ENCODE measurements around the gene STRIP2. TPM values are rescaled to one million over a fixed set of nuclear protein-coding genes. Genes with fewer than 3 reads are reported as not detected.
"Not testable (repeated sequence)": the region's sequence is repeated elsewhere in the genome, so short reads cannot be mapped to it uniquely, and the experiment has no call there.

The STRIP2 gene
- total RNA-seq, 1 experiment from 2014 or later, result 10.8 TPM

DNA sequence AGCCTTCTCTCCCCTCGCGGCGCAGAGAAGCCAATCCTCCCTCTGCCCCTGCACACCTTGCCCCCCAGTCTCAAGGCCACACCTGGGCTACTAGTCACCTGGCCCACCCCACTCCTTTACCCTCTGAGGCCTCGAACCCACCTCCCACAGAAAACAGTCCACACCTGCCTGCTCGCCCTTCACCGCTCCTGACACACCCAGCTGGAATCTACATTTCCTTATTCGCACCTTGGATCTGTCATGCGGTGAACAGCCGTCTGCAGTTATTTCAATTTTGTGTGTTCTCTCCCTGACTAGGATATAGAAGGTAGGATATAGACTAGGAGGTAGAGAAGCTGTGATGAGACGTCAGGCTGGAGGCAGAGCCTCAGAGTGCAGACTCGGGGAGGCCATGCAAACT, 97.5 kb downstream of the STRIP2 start:
- ATAC-seq (no peak), DNase-seq (ENCODE audit: low read depth, low spot score) (no peak)
- ChIA-PET RAD21 (ENCODE audit: low non-redundant PET in 1 of 2, low total read pairs in 2 of 2, uncharacterized antibody in 2 of 2, unreplicated experiment in 2 of 2) (no interaction called here), CTCF (no interaction called here), POLR2A (no interaction called here)
- no peaks in the 10 kb centered on the region for H4K20me1 ChIP-seq (ENCODE audit: insufficient read depth)
- H3K79me2 ChIP-seq (ENCODE audit: insufficient read depth, low read length), result no peaks in the 10 kb centered on the region
- no peaks in the 10 kb centered on the region for H3K9me2 ChIP-seq (ENCODE audit: insufficient read depth)
- no peaks in the 10 kb centered on the region for H3K36me3 ChIP-seq (ENCODE audit: control insufficient read depth in 1 of 2, insufficient read depth in 2 of 2, low read length in 2 of 2)
- no peak overlapping the region for H3K4me3 ChIP-seq (replicated peaks in 1 of 2; ENCODE audit: low read depth in 1 of 2, low read length in 2 of 2)
- TF ChIP-seq SIN3A (IDR thresholded peaks at IDR 0.05; ENCODE audit: low read depth) (no peak), YY1 (IDR thresholded peaks at IDR 0.05; ENCODE audit: extremely low read depth, insufficient replicate concordance, low read depth, low read length) (no peak), EZH2phosphoT487 (IDR thresholded peaks at IDR 0.05; ENCODE audit: borderline replicate concordance) (no peak), FOSL1 (IDR thresholded peaks at IDR 0.05; ENCODE audit: low read depth) (no peak), RAD21 (IDR thresholded peaks at IDR 0.05; ENCODE audit: low read depth) (no peak), CEBPB (IDR thresholded peaks at IDR 0.05; ENCODE audit: low read depth) (no peak), SP1 (IDR thresholded peaks at IDR 0.05; ENCODE audit: low read depth) (no peak), JUND (IDR thresholded peaks at IDR 0.05) (no peak), ZFX (IDR thresholded peaks at IDR 0.05) (no peak), EZH2 (IDR thresholded peaks at IDR 0.05) (no peak), ELF1 (IDR thresholded peaks at IDR 0.05; ENCODE audit: borderline replicate concordance, low read depth) (no peak), POLR2A (IDR thresholded peaks at IDR 0.05; ENCODE audit: borderline replicate concordance, extremely low read depth, insufficient read depth, insufficient read length) (no peak), ZNF274 (IDR thresholded peaks at IDR 0.05; ENCODE audit: low read depth, low read length) (no peak)
- TF ChIP-seq, protein P1, sequence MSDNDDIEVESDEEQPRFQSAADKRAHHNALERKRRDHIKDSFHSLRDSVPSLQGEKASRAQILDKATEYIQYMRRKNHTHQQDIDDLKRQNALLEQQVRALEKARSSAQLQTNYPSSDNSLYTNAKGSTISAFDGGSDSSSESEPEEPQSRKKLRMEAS (IDR thresholded peaks at IDR 0.05), result no peak
- H3K9me3 ChIP-seq (ENCODE audit: control insufficient read depth in 1 of 2, insufficient read depth in 1 of 2, low read depth in 1 of 2, low read length in 2 of 2), result no peaks in the 10 kb centered on the region
- H2AFZ ChIP-seq (ENCODE audit: low read depth, low read length, poor library complexity, severe bottlenecking), result no peak overlapping the region
- no peak overlapping the region for H3K9ac ChIP-seq (ENCODE audit: low read length)
- BruUV-seq (replicated peaks), result no TSS peak
- H3K4me1 ChIP-seq (ENCODE audit: control insufficient read depth in 1 of 2, insufficient read depth in 2 of 2, low read length in 2 of 2), result peaks cover 11 to 28% of the 10 kb centered on the region in 2 experiments
- no peak overlapping the region for H3K27ac ChIP-seq (ENCODE audit: low read depth, low read length)
- no peaks in the 10 kb centered on the region for H3K27me3 ChIP-seq (ENCODE audit: insufficient read depth, low read length)
- intact Hi-C loops (cut with micrococcal nuclease), result no loop called here
- H3K4me2 ChIP-seq (ENCODE audit: low read length), result 0 out of 2 replicates have a peak overlapping the region, but pooled peaks have one; percentile 59

GRCh38 chr7:129532375-129532774, 98.1 kb downstream of the STRIP2 start:
- Histone ChIP-seq H4K20me1 (ENCODE audit: insufficient read depth) (no peaks in the 10 kb centered on the region), H3K79me2 (ENCODE audit: insufficient read depth, low read length) (no peaks in the 10 kb centered on the region), H3K9ac (ENCODE audit: low read length) (no peak overlapping the region), H3K27me3 (ENCODE audit: insufficient read depth, low read length) (no peaks in the 10 kb centered on the region), H2AFZ (ENCODE audit: low read depth, low read length, poor library complexity, severe bottlenecking) (no peak overlapping the region), H3K4me3 (replicated peaks in 1 of 2; ENCODE audit: low read depth in 1 of 2, low read length in 2 of 2) (no peak overlapping the region), H3K27ac (ENCODE audit: low read depth, low read length) (no peak overlapping the region), H3K4me1 (ENCODE audit: control insufficient read depth in 1 of 2, insufficient read depth in 2 of 2, low read length in 2 of 2) (peaks cover 11 to 28% of the 10 kb centered on the region in 2 experiments), H3K36me3 (ENCODE audit: control insufficient read depth in 1 of 2, insufficient read depth in 2 of 2, low read length in 2 of 2) (no peaks in the 10 kb centered on the region), H3K9me3 (ENCODE audit: control insufficient read depth in 1 of 2, insufficient read depth in 1 of 2, low read depth in 1 of 2, low read length in 2 of 2) (no peaks in the 10 kb centered on the region), H3K9me2 (ENCODE audit: insufficient read depth) (no peaks in the 10 kb centered on the region), H3K4me2 (ENCODE audit: low read length) (no peak overlapping the region)
- ChIA-PET POLR2A (interaction anchor here (0.6 kb wide), 1 partner anchor 213 kb away, joined by 4 read pairs; no protein-coding TSS in a partner anchor), CTCF (no interaction called here), RAD21 (ENCODE audit: low non-redundant PET in 1 of 2, low total read pairs in 2 of 2, uncharacterized antibody in 2 of 2, unreplicated experiment in 2 of 2) (no interaction called here)
- no peak for TF ChIP-seq SRF (IDR thresholded peaks at IDR 0.05; ENCODE audit: low read depth)
- BruUV-seq (replicated peaks), result no TSS peak
- intact Hi-C loops (cut with micrococcal nuclease), result no loop called here
- no peak for DNase-seq (ENCODE audit: low read depth, low spot score)
- no peak for ATAC-seq

- H4K20me1 ChIP-seq (ENCODE audit: insufficient read depth); H3K79me2 ChIP-seq (ENCODE audit: insufficient read depth, low read length); H3K9me2 ChIP-seq (ENCODE audit: insufficient read depth); BruUV-seq (replicated peaks); H2AFZ ChIP-seq (ENCODE audit: low read depth, low read length, poor library complexity, severe bottlenecking); H3K27ac ChIP-seq (ENCODE audit: low read depth, low read length); H3K27me3 ChIP-seq (ENCODE audit: insufficient read depth, low read length); DNase-seq (ENCODE audit: low read depth, low spot score); ATAC-seq; intact Hi-C loops (cut with micrococcal nuclease); H3K4me3 ChIP-seq (replicated peaks in 1 of 2; ENCODE audit: low read depth in 1 of 2, low read length in 2 of 2); POLR2A ChIA-PET; H3K9me3 ChIP-seq (ENCODE audit: control insufficient read depth in 1 of 2, insufficient read depth in 1 of 2, low read depth in 1 of 2, low read length in 2 of 2); H3K36me3 ChIP-seq (ENCODE audit: control insufficient read depth in 1 of 2, insufficient read depth in 2 of 2, low read length in 2 of 2); H3K4me2 ChIP-seq (ENCODE audit: low read length); H3K9ac ChIP-seq (ENCODE audit: low read length): not testable (repeated sequence)
- RAD21 ChIA-PET (ENCODE audit: low non-redundant PET in 1 of 2, low total read pairs in 2 of 2, uncharacterized antibody in 2 of 2, unreplicated experiment in 2 of 2), result interaction anchor here in 1 of 2 experiments (0.5 kb wide), 1 partner anchor 291 kb away, joined by 4 read pairs; no protein-coding TSS in a partner anchor
- CTCF ChIA-PET, result interaction anchor here (0.7 kb wide), 1 partner anchor 24 kb away, joined by 3 read pairs; no protein-coding TSS in a partner anchor
- H3K4me1 ChIP-seq (ENCODE audit: control insufficient read depth in 1 of 2, insufficient read depth in 2 of 2, low read length in 2 of 2), result peaks cover 11 to 26% of the 10 kb centered on the region in 2 experiments
Observed at GRCh38 chr7:129534558-129535274, 100.5 kb downstream of the STRIP2 start.
